Measurements from ENCODE around the gene TICAM1.

- TF ChIP-seq TAF1 (IDR thresholded peaks at IDR 0.05; ENCODE audit: low read depth, low read length) (no peak), POLR2A (IDR thresholded peaks at IDR 0.05; ENCODE audit: low read depth, low read length) (no peak), POLR2AphosphoS5 (IDR thresholded peaks at IDR 0.05; ENCODE audit: low read depth, low read length) (no peak), PAX5 (IDR thresholded peaks at IDR 0.05; ENCODE audit: insufficient read depth, low read length, severe bottlenecking) (no peak), SPI1 (IDR thresholded peaks at IDR 0.05; ENCODE audit: low read depth, low read length) (no peak)
Observed at GRCh38 chr19:4830768-4831265, 695 bp downstream of the TICAM1 start.

Measured in GM12891 (cell line).